B cell (primary cell): ENCODE measurements around the gene RASA1. TPM values are rescaled to one million over a fixed set of nuclear protein-coding genes. Genes with fewer than 3 reads are reported as not detected.

Experiments
- ATAC-seq: fragments of 200-7000 bp; cut with Tn5 transposase; one replicate; pipeline ENCODE4 v1.10.0; 2021; ENCODE audit warnings: low read depth, mild to moderate bottlenecking, moderate number of reproducible peaks, moderate library complexity
- CTCF ChIA-PET: fragments of 350-600 bp; sonication (Branson Sonifier 250); formaldehyde crosslinking; loops from one replicate; lab custom pipeline; 2021; ENCODE audit warnings: antibody characterized with exemption, inconsistent platforms; lab: Charles Lee
- POLR2A ChIA-PET: fragments of 350-600 bp; sonication (Branson Sonifier 250); formaldehyde crosslinking; loops from one replicate; lab custom pipeline; 2021; ENCODE audit warnings: antibody characterized with exemption; lab: Charles Lee
- DNase-seq: peaks from one replicate; pipeline ENCODE4 v3.0.0; 2013
- H2AFZ ChIP-seq: 2 replicates; pipeline ENCODE4 v1.6.1; 2012; ENCODE audit warnings: mild to moderate bottlenecking, low read depth, low read length; ENCODE audit not compliant: insufficient read depth, poor library complexity, severe bottlenecking
- H3K27ac ChIP-seq, 2 donors: 1 replicate in 1 of 2; 2 replicates in 1 of 2; pipeline ENCODE4 v1.5.1; 2012 to 2013; ENCODE audit warnings: low read length in 2 of 2, mild to moderate bottlenecking in 2 of 2, moderate library complexity in 1 of 2
- H3K27me3 ChIP-seq, 4 experiments: fragments of 200-600 bp in 1 of 4; sonication (generic) in 1 of 4; replicated peaks in 1 of 4; 1 replicate in 2 of 4; 2 replicates in 2 of 4; pipeline versions ENCODE4 v1.6.1 to v1.7.0; 2013 to 2016; ENCODE audit warnings: low read length in 3 of 4, mild to moderate bottlenecking in 2 of 4, mixed read lengths in 1 of 4, moderate library complexity in 1 of 4; ENCODE audit not compliant: insufficient read depth in 4 of 4, control insufficient read depth in 3 of 4; ENCODE audit errors: control extremely low read depth in 1 of 4
- H3K36me3 ChIP-seq, 2 experiments: replicated peaks in 1 of 2; 1 replicate in 1 of 2; 2 replicates in 1 of 2; pipeline versions ENCODE4 v1.6.1 to v1.7.1; 2013; ENCODE audit warnings: low read length in 1 of 2; ENCODE audit not compliant: insufficient read depth in 2 of 2, control insufficient read depth in 1 of 2; ENCODE audit errors: control extremely low read depth in 1 of 2, extremely low read depth in 1 of 2
- H3K4me1 ChIP-seq, 2 donors: fragments of 200-600 bp in 1 of 2; sonication (generic) in 1 of 2; 1 replicate in 1 of 2; 2 replicates in 1 of 2; pipeline versions ENCODE4 v1.5.1 to v1.6.1; 2013 to 2017; ENCODE audit warnings: low read length in 2 of 2; ENCODE audit not compliant: control insufficient read depth in 2 of 2, insufficient read depth in 2 of 2
- H3K4me2 ChIP-seq: replicated peaks from 2 replicates; pipeline ENCODE3; 2012; ENCODE audit warnings: mild to moderate bottlenecking, low read depth, low read length; ENCODE audit not compliant: poor library complexity, severe bottlenecking
- H3K4me3 ChIP-seq, 5 experiments: fragments of 200-600 bp in 1 of 5; sonication (generic) in 1 of 5; 1 replicate in 3 of 5; 2 replicates in 2 of 5; pipeline versions ENCODE4 v1.5.1 to v1.7.0; 2011 to 2016; ENCODE audit warnings: low read length in 4 of 5, mild to moderate bottlenecking in 4 of 5, low read depth in 2 of 5, control low read depth in 1 of 5, moderate library complexity in 1 of 5; ENCODE audit not compliant: insufficient read depth in 1 of 5; ENCODE audit errors: control extremely low read depth in 1 of 5, extremely low read depth in 1 of 5
- H3K79me2 ChIP-seq: fragments of 200-600 bp; sonication (generic); one replicate; pipeline ENCODE4 v1.6.0; 2016; ENCODE audit warnings: low read length; ENCODE audit not compliant: control insufficient read depth, insufficient read depth
- H3K9ac ChIP-seq: fragments of 200-600 bp; sonication (generic); 2 replicates; pipeline ENCODE4 v1.6.1; 2017; ENCODE audit warnings: mild to moderate bottlenecking, low read length, moderate library complexity
- H3K9me3 ChIP-seq, 3 donors: one replicate each; pipeline versions ENCODE4 v1.6.1 to v1.7.1; 2013; ENCODE audit warnings: low read length in 2 of 3; ENCODE audit not compliant: control insufficient read depth in 2 of 3, insufficient read depth in 1 of 3; ENCODE audit errors: control extremely low read depth in 1 of 3
- H4K20me1 ChIP-seq: 2 replicates; pipeline ENCODE4 v1.6.0; 2012; ENCODE audit warnings: mild to moderate bottlenecking, low read length; ENCODE audit not compliant: insufficient read depth, control insufficient read depth, poor library complexity, severe bottlenecking
- H3K27ac Mint-ChIP-seq: one replicate; pipeline ENCODE4 v1.8.0; 2021; ENCODE audit warnings: mixed read lengths
- H3K27me3 Mint-ChIP-seq: one replicate; pipeline ENCODE4 v1.8.0; 2021; ENCODE audit warnings: mixed read lengths
- H3K4me1 Mint-ChIP-seq: one replicate; pipeline ENCODE4 v1.8.0; 2021; ENCODE audit warnings: mixed read lengths
- H3K4me3 Mint-ChIP-seq: one replicate; pipeline ENCODE4 v1.8.0; 2021; ENCODE audit warnings: mixed read lengths
- H3K9me3 Mint-ChIP-seq: one replicate; pipeline ENCODE4 v1.8.0; 2022; ENCODE audit warnings: mixed read lengths; ENCODE audit not compliant: insufficient read depth
- CTCF ChIP-seq: fragments of 200-600 bp; IDR thresholded peaks from one replicate; pipeline ENCODE4 v1.8.0; 2022; ENCODE audit warnings: antibody characterized with exemption, mild to moderate bottlenecking
- EZH2 ChIP-seq: IDR thresholded peaks from 2 replicates; pipeline ENCODE4 v1.6.1; 2012; ENCODE audit warnings: borderline replicate concordance, low read depth, mild to moderate bottlenecking, moderate library complexity, low read length; ENCODE audit not compliant: insufficient read depth, poor library complexity, severe bottlenecking
- WGBS: methylation state at CpG from one replicate; pipeline ENCODE4 v1.1.5; 2013; ENCODE audit warnings: missing lambda C conversion rate; ENCODE audit not compliant: insufficient coverage; 5-methylcytosine and 5-hydroxymethylcytosine counted together
- intact Hi-C: fragments of 100-400 bp; cut with micrococcal nuclease; formaldehyde crosslinking; loops from one replicate; pipeline ENCODE4 v1.10.0; 2022
- polyA minus RNA-seq: library from RNA; depleted of rRNA, polyadenylated mRNA; stranded (reverse); fragments of >200 nt; gene quantifications from 2 replicates; pipeline ENCODE4 v1.2.3, GENCODE V29; 2012
- polyA plus RNA-seq: library from polyadenylated mRNA; depleted of rRNA; stranded (reverse); fragments of >200 nt; gene quantifications from 2 replicates; pipeline ENCODE4 v1.2.3, GENCODE V29; 2012
- total RNA-seq, 2 donors: library from RNA; stranded (reverse); fragments of 120-200 nt in 1 of 2; gene quantifications; 1 replicate in 1 of 2; 2 replicates in 1 of 2; pipeline versions ENCODE4 v1.2.3 to v1.2.4, GENCODE V29; 2013 to 2022

Gene RASA1
- total RNA-seq, result 32.2 TPM in 2 replicates
- 34.7 TPM for total RNA-seq (2013)
- 18.9 and 24.3 TPM in 2 replicates for polyA plus RNA-seq
- 17.7 and 19.4 TPM in 2 replicates for polyA minus RNA-seq

- intact Hi-C loops, result loop anchor here (1.0 to 2.0 kb wide), 4 partner anchors 31 to 650 kb away; partner anchors contain the start of genes CCNH and COX7C
- peak; percentile 69 for ATAC-seq
- Histone ChIP-seq H3K4me2 (peak within 1 kb of the TSS; percentile 85), H3K9me3 (no peaks in the 10 kb centered on the region), H3K9ac (peak within 1 kb of the TSS; percentile 85), H4K20me1 (peaks cover 5% of the 10 kb centered on the region), H3K27ac (peak within 1 kb of the TSS; percentile 69 to 73), H3K36me3 (peaks cover 0 to 7% of the 10 kb centered on the region in 2 experiments), H2AFZ (peak within 1 kb of the TSS; percentile 92), H3K79me2 (peaks cover 48% of the 10 kb centered on the region), H3K27me3 (no peaks in the 10 kb centered on the region), H3K4me3 (peak within 1 kb of the TSS; percentile 75 to 94 (median 93)), H3K4me1 (peaks cover 16 to 23% of the 10 kb centered on the region in 2 donors)
- Mint-ChIP-seq H3K4me1 (peaks cover 33% of the 10 kb centered on the region), H3K4me3 (peak within 1 kb of the TSS; percentile 100), H3K9me3 (no peaks in the 10 kb centered on the region), H3K27ac (peak within 1 kb of the TSS; percentile 96), H3K27me3 (no peaks in the 10 kb centered on the region)
- no peak for DNase-seq
- ChIA-PET POLR2A (interaction anchor here (0.6 to 1.2 kb wide), 2 partner anchors 69 to 73 kb away, joined by 3 to 4 read pairs; no protein-coding TSS in a partner anchor), CTCF (interaction anchor here (1.2 to 1.5 kb wide), 2 partner anchors 31 to 132 kb away, joined by 3 to 4 read pairs; no protein-coding TSS in a partner anchor)
- WGBS, result under 1% methylated on average over 31 of the region's 46 CpGs
- TF ChIP-seq CTCF, result no peak
- TF ChIP-seq EZH2, result no peak
Observed at GRCh38 chr5:87267574-87268125, at the start of gene RASA1. RASA1 (plus strand) TSS chr5:87267883; CDS start chr5:87268452, 569 bp downstream.

GRCh38 chr5:87229780-87230179 is 37.9 kb upstream of the RASA1 start:
- H3K27me3 Mint-ChIP-seq, result no peaks in the 10 kb centered on the region
- TF ChIP-seq EZH2 (no peak), CTCF (no peak)
- Histone ChIP-seq H3K27ac (no peak overlapping the region), H3K9me3 (no peaks in the 10 kb centered on the region), H3K36me3 (no peaks in the 10 kb centered on the region), H3K9ac (no peak overlapping the region), H3K27me3 (no peaks in the 10 kb centered on the region), H3K79me2 (no peaks in the 10 kb centered on the region), H3K4me3 (no peak overlapping the region), H3K4me1 (no peaks in the 10 kb centered on the region), H3K4me2 (no peak overlapping the region), H2AFZ (no peak overlapping the region), H4K20me1 (no peaks in the 10 kb centered on the region)
- ChIA-PET POLR2A (no interaction called here), CTCF (no interaction called here)
- WGBS, result no CpG with 5 or more reads among the region's 2 CpGs
- peaks cover 3% of the 10 kb centered on the region for H3K4me1 Mint-ChIP-seq
- DNase-seq (no peak), ATAC-seq (no peak)
- H3K27ac Mint-ChIP-seq, result no peak overlapping the region
- H3K9me3 Mint-ChIP-seq, result no peaks in the 10 kb centered on the region
- intact Hi-C loops, result no loop called here
- no peak overlapping the region for H3K4me3 Mint-ChIP-seq
